ENCODE measurements around the gene HSPA1B.
"Not testable (repeated sequence)": the region's sequence is repeated elsewhere in the genome, so short reads cannot be mapped to it uniquely, and the experiment has no call there.

Gene HSPA1B

GRCh38 chr6:31826793-31827285 lies 699 bp upstream of the HSPA1B start:
- no peak for DNase-seq (ENCODE audit: low read depth, low spot score)

GRCh38 chr6:31829633-31830283 lies 2.2 kb downstream of the HSPA1B start:
- DNase-seq (ENCODE audit: low read depth, low spot score) = no peak

GRCh38 chr6:31830886-31831335 lies 3.4 kb downstream of the HSPA1B start:
- DNase-seq (ENCODE audit: low read depth, low spot score) = no peak

- DNase-seq (ENCODE audit: low read depth, low spot score) = no peak
Observed at GRCh38 chr6:31831350-31832215, 4.0 kb downstream of the HSPA1B start.

GRCh38 chr6:31834367-31835250 lies 7.1 kb downstream of the HSPA1B start:
- peak; percentile 62 for DNase-seq (ENCODE audit: low read depth, low spot score)

GRCh38 chr6:31836047-31836473 lies 8.5 kb downstream of the HSPA1B start:
- no peak for DNase-seq (ENCODE audit: low read depth, low spot score)

- no peak for DNase-seq (ENCODE audit: low read depth, low spot score)
Observed at GRCh38 chr6:31836474-31837368, 9.2 kb downstream of the HSPA1B start.

- no peak for DNase-seq (ENCODE audit: low read depth, low spot score)
Observed at GRCh38 chr6:31837369-31838113, 10.0 kb downstream of the HSPA1B start.

GRCh38 chr6:31838114-31838553 lies 10.6 kb downstream of the HSPA1B start:
- DNase-seq (ENCODE audit: low read depth, low spot score) = not testable (repeated sequence)

GRCh38 chr6:31838968-31839367 lies 11.4 kb downstream of the HSPA1B start:
- no peak for DNase-seq (ENCODE audit: low read depth, low spot score)

GRCh38 chr6:31839779-31840126 lies 12.2 kb downstream of the HSPA1B start:
- not testable (repeated sequence) for DNase-seq (ENCODE audit: low read depth, low spot score)

- DNase-seq (ENCODE audit: low read depth, low spot score) = no peak
Observed at GRCh38 chr6:31842053-31842452, 14.5 kb downstream of the HSPA1B start.

- DNase-seq (ENCODE audit: low read depth, low spot score) = no peak
Observed at GRCh38 chr6:31844507-31844906, 17.0 kb downstream of the HSPA1B start.

GRCh38 chr6:31847276-31847978 lies 19.9 kb downstream of the HSPA1B start:
- DNase-seq (ENCODE audit: low read depth, low spot score) = no peak

GRCh38 chr6:31850765-31851484 lies 23.4 kb downstream of the HSPA1B start:
- no peak for DNase-seq (ENCODE audit: low read depth, low spot score)

- DNase-seq (ENCODE audit: low read depth, low spot score) = no peak
Observed at GRCh38 chr6:31851485-31851832, 23.9 kb downstream of the HSPA1B start.

- not testable (repeated sequence) for DNase-seq (ENCODE audit: low read depth, low spot score)
Observed at GRCh38 chr6:31851980-31852718, 24.6 kb downstream of the HSPA1B start.

GRCh38 chr6:31857774-31858173 lies 30.2 kb downstream of the HSPA1B start:
- DNase-seq (ENCODE audit: low read depth, low spot score) = not testable (repeated sequence)
